ENCODE data around the gene CPXM1.

DNA sequence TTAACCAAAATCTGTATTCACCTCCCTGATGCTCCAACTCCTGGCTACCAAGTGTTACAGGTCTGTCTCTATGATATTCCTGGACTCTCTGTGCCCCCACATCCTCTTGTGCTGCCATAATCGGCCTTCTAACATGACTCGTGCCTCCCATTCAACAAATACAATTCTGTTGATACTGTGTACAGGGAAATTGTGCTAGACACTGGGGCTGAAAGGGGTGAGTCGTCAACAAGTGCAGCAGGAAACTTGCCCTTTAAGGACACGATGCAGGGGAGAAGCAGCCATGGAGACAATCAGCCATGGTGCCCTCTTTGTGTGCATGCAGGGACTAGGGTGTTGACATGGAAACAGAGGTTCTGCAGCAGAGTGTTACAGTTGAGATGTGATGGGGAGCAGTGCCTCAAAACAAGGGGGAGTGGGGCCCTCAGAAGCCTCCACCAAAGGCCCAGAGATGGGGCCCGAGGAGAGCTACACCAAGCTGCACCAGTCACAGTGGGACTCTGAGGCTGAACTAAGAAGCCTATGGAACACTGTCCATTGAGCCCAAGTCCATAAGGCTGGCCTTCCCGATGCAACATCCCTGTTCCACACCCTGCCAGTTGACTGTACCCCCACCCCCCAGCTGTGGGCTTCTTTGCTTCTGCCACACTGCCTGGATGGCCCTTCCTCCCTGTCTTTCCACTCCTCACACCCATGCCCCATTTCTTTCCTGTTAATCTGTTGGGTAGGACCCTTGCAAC lies 37.0 kb upstream of the CPXM1 start:
- TF ChIP-seq, protein P1, sequence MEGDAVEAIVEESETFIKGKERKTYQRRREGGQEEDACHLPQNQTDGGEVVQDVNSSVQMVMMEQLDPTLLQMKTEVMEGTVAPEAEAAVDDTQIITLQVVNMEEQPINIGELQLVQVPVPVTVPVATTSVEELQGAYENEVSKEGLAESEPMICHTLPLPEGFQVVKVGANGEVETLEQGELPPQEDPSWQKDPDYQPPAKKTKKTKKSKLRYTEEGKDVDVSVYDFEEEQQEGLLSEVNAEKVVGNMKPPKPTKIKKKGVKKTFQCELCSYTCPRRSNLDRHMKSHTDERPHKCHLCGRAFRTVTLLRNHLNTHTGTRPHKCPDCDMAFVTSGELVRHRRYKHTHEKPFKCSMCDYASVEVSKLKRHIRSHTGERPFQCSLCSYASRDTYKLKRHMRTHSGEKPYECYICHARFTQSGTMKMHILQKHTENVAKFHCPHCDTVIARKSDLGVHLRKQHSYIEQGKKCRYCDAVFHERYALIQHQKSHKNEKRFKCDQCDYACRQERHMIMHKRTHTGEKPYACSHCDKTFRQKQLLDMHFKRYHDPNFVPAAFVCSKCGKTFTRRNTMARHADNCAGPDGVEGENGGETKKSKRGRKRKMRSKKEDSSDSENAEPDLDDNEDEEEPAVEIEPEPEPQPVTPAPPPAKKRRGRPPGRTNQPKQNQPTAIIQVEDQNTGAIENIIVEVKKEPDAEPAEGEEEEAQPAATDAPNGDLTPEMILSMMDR (IDR thresholded peaks at IDR 0.05): no peak
- no peak for TF ChIP-seq POLR2A (IDR thresholded peaks at IDR 0.05)
- TF ChIP-seq EP300 (IDR thresholded peaks at IDR 0.05): no peak

All from stomach (tissue), 4 donors.